GM21423 (cell line): ENCODE measurements around the gene NRP2.

ENCODE experiments used
- ATAC-seq: cut with Tn5 transposase; IDR thresholded peaks from one replicate; pipeline ENCODE4 v1.9.1; 2021; ENCODE audit warnings: mild to moderate bottlenecking, moderate library complexity; ENCODE audit not compliant: unreplicated experiment

Gene NRP2

GRCh38 chr2:205706769-205707381 is 24.6 kb downstream of the NRP2 start:
- peak; percentile 93 for ATAC-seq

GRCh38 chr2:205708231-205708631 is 25.9 kb downstream of the NRP2 start:
- ATAC-seq: no peak

- peak; percentile 18 for ATAC-seq
Observed at GRCh38 chr2:205709319-205709718, 27.0 kb downstream of the NRP2 start.

GRCh38 chr2:205712508-205712907 is 30.2 kb downstream of the NRP2 start:
- ATAC-seq: no peak

- ATAC-seq: no peak
Observed at GRCh38 chr2:205713086-205713485, 30.8 kb downstream of the NRP2 start.

GRCh38 chr2:205714058-205714776 is 31.9 kb downstream of the NRP2 start:
- peak; percentile 75 for ATAC-seq

- peak; percentile 7 for ATAC-seq
Observed at GRCh38 chr2:205714789-205715720, 32.8 kb downstream of the NRP2 start.

- no peak for ATAC-seq
Observed at GRCh38 chr2:205715831-205716525, 33.7 kb downstream of the NRP2 start.

- ATAC-seq: no peak
Observed at GRCh38 chr2:205717175-205717846, 35.0 kb downstream of the NRP2 start.

GRCh38 chr2:205717999-205718398 is 35.7 kb downstream of the NRP2 start:
- ATAC-seq: no peak

GRCh38 chr2:205719847-205720246 is 37.5 kb downstream of the NRP2 start:
- no peak for ATAC-seq

- ATAC-seq: no peak
Observed at GRCh38 chr2:205720451-205720902, 38.2 kb downstream of the NRP2 start.

GRCh38 chr2:205721057-205721449 is 38.8 kb downstream of the NRP2 start:
- no peak for ATAC-seq

GRCh38 chr2:205722283-205722918 is 40.1 kb downstream of the NRP2 start:
- no peak for ATAC-seq

- no peak for ATAC-seq
Observed at GRCh38 chr2:205723179-205723578, 40.9 kb downstream of the NRP2 start.

GRCh38 chr2:205725059-205725458 is 42.8 kb downstream of the NRP2 start:
- ATAC-seq: no peak

GRCh38 chr2:205726506-205726905 is 44.2 kb downstream of the NRP2 start:
- ATAC-seq: no peak

- ATAC-seq: no peak
Observed at GRCh38 chr2:205727174-205727573, 44.9 kb downstream of the NRP2 start.

- ATAC-seq: no peak
Observed at GRCh38 chr2:205728366-205728765, 46.1 kb downstream of the NRP2 start.

GRCh38 chr2:205730191-205730590 is 47.9 kb downstream of the NRP2 start:
- ATAC-seq: no peak
